Vagina (tissue), 2 donors: Measurements from ENCODE around the gene ADAMTS12. TPM values are rescaled to one million over a fixed set of nuclear protein-coding genes. Genes with fewer than 3 reads are reported as not detected.

Source experiments
- DNase-seq, 2 donors: peaks; one replicate each; pipeline ENCODE4 v3.0.0-alpha.2; 2017; ENCODE audit errors: extremely low spot score in 2 of 2
- H3K27ac ChIP-seq: fragments of 200-600 bp; sonication (generic); one replicate; pipeline ENCODE4 v1.5.1; 2019
- H3K27me3 ChIP-seq: fragments of 200-600 bp; sonication (generic); one replicate; pipeline ENCODE4 v1.5.1; 2019
- H3K36me3 ChIP-seq, 2 donors: fragments of 200-600 bp; sonication (generic); one replicate each; pipeline ENCODE4 v1.5.1; 2017 to 2019
- H3K4me1 ChIP-seq: fragments of 200-600 bp; sonication (generic); one replicate; pipeline ENCODE4 v1.5.1; 2019
- H3K4me3 ChIP-seq, 2 donors: fragments of 200-600 bp; sonication (generic); 1 replicate in 1 of 2; 2 replicates in 1 of 2; pipeline ENCODE4 v1.5.1; 2016 to 2019
- H3K9me3 ChIP-seq: fragments of 200-600 bp; sonication (generic); one replicate; pipeline ENCODE4 v1.5.1; 2019
- CTCF ChIP-seq, 3 experiments: fragments of 450-650 bp in 2 of 3; fragments of 200-600 bp in 1 of 3; sonication (generic) in 1 of 3; IDR thresholded peaks; one replicate each; pipeline ENCODE4 v1.5.1; 2017 to 2019; ENCODE audit warnings: antibody characterized with exemption in 3 of 3, mild to moderate bottlenecking in 2 of 3, moderate library complexity in 2 of 3
- POLR2A ChIP-seq, 2 donors: fragments of 450-650 bp; IDR thresholded peaks; one replicate each; pipeline ENCODE4 v1.6.1; 2017; ENCODE audit warnings: antibody characterized with exemption in 2 of 2, mild to moderate bottlenecking in 2 of 2, moderate library complexity in 2 of 2
- POLR2AphosphoS5 ChIP-seq, 2 donors: sonication (generic); formaldehyde crosslinking; IDR thresholded peaks; one replicate each; pipeline ENCODE4 v1.9.0; 2017; ENCODE audit warnings: antibody characterized with exemption in 2 of 2, mild to moderate bottlenecking in 2 of 2, low read depth in 1 of 2; ENCODE audit not compliant: insufficient read depth in 1 of 2
- intact Hi-C: fragments of 100-400 bp; cut with DNase I; formaldehyde crosslinking; loops from one replicate; pipeline ENCODE4 v1.15.1; 2023
- total RNA-seq: library from RNA; depleted of rRNA; stranded (reverse); fragments of >200 nt; gene quantifications from one replicate; pipeline ENCODE4 v1.2.3, GENCODE V29; 2016

Gene ADAMTS12
- total RNA-seq, 1 donor from 2014 or later = 7.6 TPM

DNA sequence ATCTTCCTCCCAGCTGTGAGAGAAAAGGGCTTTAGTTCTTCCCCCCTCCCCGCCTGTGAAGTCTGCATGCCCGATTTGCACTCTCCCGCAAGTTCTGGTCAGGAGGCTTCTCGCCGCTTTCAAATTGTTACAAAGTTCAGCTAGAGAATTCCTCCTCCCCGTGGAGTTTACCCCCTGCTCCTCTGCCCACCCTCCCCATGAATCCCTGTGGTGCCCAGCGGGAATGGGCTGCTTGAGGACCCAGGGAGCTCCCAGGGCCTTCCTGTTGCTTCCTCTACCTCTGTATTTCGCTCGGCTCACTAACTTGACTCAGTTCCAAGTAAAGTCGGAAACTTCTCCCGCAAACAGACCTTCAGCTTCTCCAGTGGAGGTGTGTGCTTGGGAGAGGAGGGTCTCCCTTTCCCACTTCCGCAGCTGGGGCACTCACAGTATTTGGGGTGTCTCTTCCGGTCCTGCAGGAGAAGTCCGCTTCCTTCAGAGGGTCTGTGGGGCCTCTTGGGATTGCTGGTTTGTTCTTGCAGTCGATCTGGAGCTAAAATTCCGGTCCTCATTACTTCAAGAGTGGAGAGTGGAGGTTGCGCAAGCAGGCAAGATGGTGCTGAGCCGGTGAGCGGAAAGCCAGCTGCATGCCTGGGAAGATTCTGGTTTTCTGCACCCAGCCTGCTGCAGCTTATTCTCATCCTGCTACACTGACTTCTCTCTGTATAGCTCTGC lies 97.8 kb downstream of the ADAMTS12 start:
- no peaks in the 10 kb centered on the region for H3K9me3 ChIP-seq
- no peaks in the 10 kb centered on the region for H3K27me3 ChIP-seq
- H3K27ac ChIP-seq = no peak overlapping the region
- H3K36me3 ChIP-seq = no peaks in the 10 kb centered on the region
- no peak overlapping the region for H3K4me3 ChIP-seq
- intact Hi-C loops = no loop called here
- DNase-seq = no peak
- H3K4me1 ChIP-seq = no peaks in the 10 kb centered on the region
- TF ChIP-seq POLR2A (IDR thresholded peaks at IDR 0.05) (no peak), CTCF (IDR thresholded peaks at IDR 0.05) (no peak), POLR2AphosphoS5 (IDR thresholded peaks at IDR 0.05; ENCODE audit: insufficient read depth in 1 of 2, low read depth in 1 of 2) (no peak)

GRCh38 chr5:33793276-33793675 lies 98.5 kb downstream of the ADAMTS12 start:
- TF ChIP-seq POLR2AphosphoS5 (IDR thresholded peaks at IDR 0.05; ENCODE audit: insufficient read depth in 1 of 2, low read depth in 1 of 2) (no peak), POLR2A (IDR thresholded peaks at IDR 0.05) (no peak), CTCF (IDR thresholded peaks at IDR 0.05) (no peak)
- Histone ChIP-seq H3K4me3 (no peak overlapping the region), H3K27me3 (no peaks in the 10 kb centered on the region), H3K4me1 (no peaks in the 10 kb centered on the region), H3K36me3 (no peaks in the 10 kb centered on the region), H3K27ac (no peak overlapping the region), H3K9me3 (no peaks in the 10 kb centered on the region)
- DNase-seq = no peak
- intact Hi-C loops = no loop called here

DNA sequence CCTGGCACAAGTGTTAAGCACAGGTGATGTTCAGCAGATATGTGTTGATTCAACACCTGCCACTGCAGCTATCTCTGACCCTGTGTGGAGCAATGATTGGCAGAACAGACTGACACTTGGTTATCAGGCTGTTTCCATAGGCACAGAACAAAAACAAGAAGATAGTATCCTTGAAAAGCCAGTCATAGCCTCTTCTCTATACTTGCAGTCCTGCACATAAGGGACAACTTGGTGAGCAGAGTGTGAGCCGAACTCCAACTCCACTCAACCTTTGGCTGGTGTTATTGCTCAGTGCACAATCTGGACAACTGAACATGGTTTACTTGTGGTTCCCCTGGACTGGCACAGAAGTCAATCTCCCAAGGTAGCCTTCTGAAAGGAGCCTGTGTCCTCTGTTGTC lies 99.2 kb downstream of the ADAMTS12 start:
- Histone ChIP-seq H3K4me3 (no peak overlapping the region), H3K36me3 (no peaks in the 10 kb centered on the region), H3K27ac (no peak overlapping the region), H3K27me3 (no peaks in the 10 kb centered on the region), H3K9me3 (no peaks in the 10 kb centered on the region), H3K4me1 (no peaks in the 10 kb centered on the region)
- DNase-seq = no peak
- no peak for TF ChIP-seq POLR2A (IDR thresholded peaks at IDR 0.05)
- TF ChIP-seq CTCF (IDR thresholded peaks at IDR 0.05) = no peak
- TF ChIP-seq POLR2AphosphoS5 (IDR thresholded peaks at IDR 0.05; ENCODE audit: insufficient read depth in 1 of 2, low read depth in 1 of 2) = no peak
- intact Hi-C loops = no loop called here

DNA sequence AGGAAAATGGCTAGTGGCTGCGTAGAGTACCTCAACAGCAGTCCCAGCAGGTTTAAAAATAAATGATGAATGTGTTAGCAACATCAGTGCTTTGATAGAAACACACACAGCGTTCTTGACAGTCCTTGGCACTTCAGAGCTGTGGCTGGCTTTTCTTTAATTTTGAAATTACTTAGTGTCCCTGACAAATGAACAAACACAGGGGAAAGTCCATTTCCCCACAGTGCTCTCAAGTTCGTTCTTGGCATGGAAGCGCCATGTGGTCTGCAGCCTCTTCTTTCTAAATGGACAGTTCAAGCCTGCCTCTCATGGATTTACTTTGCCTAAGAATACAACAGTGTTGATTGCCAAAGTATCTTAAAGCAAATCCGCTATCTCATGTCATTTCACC lies 102.2 kb downstream of the ADAMTS12 start:
- Histone ChIP-seq H3K4me3 (no peak overlapping the region), H3K36me3 (no peaks in the 10 kb centered on the region), H3K27ac (no peak overlapping the region), H3K9me3 (no peaks in the 10 kb centered on the region), H3K4me1 (no peaks in the 10 kb centered on the region), H3K27me3 (no peaks in the 10 kb centered on the region)
- intact Hi-C loops = no loop called here
- TF ChIP-seq POLR2A (IDR thresholded peaks at IDR 0.05) = no peak
- no peak for TF ChIP-seq CTCF (IDR thresholded peaks at IDR 0.05)
- TF ChIP-seq POLR2AphosphoS5 (IDR thresholded peaks at IDR 0.05; ENCODE audit: insufficient read depth in 1 of 2, low read depth in 1 of 2) = no peak
- DNase-seq = no peak

- no peaks in the 10 kb centered on the region for H3K27me3 ChIP-seq
- H3K36me3 ChIP-seq = no peaks in the 10 kb centered on the region
- intact Hi-C loops = no loop called here
- H3K4me1 ChIP-seq = no peaks in the 10 kb centered on the region
- H3K9me3 ChIP-seq = no peaks in the 10 kb centered on the region
- no peak for TF ChIP-seq POLR2AphosphoS5 (IDR thresholded peaks at IDR 0.05; ENCODE audit: insufficient read depth in 1 of 2, low read depth in 1 of 2)
- TF ChIP-seq CTCF (IDR thresholded peaks at IDR 0.05) = no peak
- TF ChIP-seq POLR2A (IDR thresholded peaks at IDR 0.05) = no peak
- no peak overlapping the region for H3K27ac ChIP-seq
- no peak for DNase-seq
- no peak overlapping the region for H3K4me3 ChIP-seq
These were observed 102.7 kb downstream of the ADAMTS12 start for GRCh38 chr5:33788922-33789566.
